ENCODE measurements around the gene PFKFB4. TPM values are rescaled to one million over a fixed set of nuclear protein-coding genes. Genes with fewer than 3 reads are reported as not detected.
"Not testable (repeated sequence)": the region's sequence is repeated elsewhere in the genome, so short reads cannot be mapped to it uniquely, and the experiment has no call there.

The PFKFB4 gene
- polyA plus RNA-seq, 1 experiment = 6.1 TPM

- Histone ChIP-seq H3K27ac (ENCODE audit: low read depth, low read length) (no peak overlapping the region), H3K9me3 (ENCODE audit: control insufficient read depth, insufficient read depth, low read length) (no peaks in the 10 kb centered on the region), H3K27me3 (ENCODE audit: control insufficient read depth, insufficient read depth, low read length) (no peaks in the 10 kb centered on the region), H3K4me3 (ENCODE audit: low read depth, low read length) (no peak overlapping the region)
- ChIA-PET POLR2A (no interaction called here), CTCF (interaction anchor here (0.6 to 2.1 kb wide), 4 partner anchors 10 to 133 kb away, joined by 3 to 9 read pairs (median 6); partner anchors contain the start of genes NCKIPSD and UCN2)
- DNase-seq (ENCODE audit: low read depth, low spot score) = no peak
- TF ChIP-seq CTCF (IDR thresholded peaks at IDR 0.05; ENCODE audit: low read depth, low read length) = no peak
Observed at GRCh38 chr3:48553361-48553760, 3.2 kb downstream of the PFKFB4 start.

GRCh38 chr3:48552111-48552951, 4.3 kb downstream of the PFKFB4 start:
- ChIA-PET POLR2A (interaction anchor here (0.9 kb wide), 1 partner anchor 9 kb away, joined by 4 read pairs; no protein-coding TSS in a partner anchor), CTCF (interaction anchor here (1.3 to 2.1 kb wide), 3 partner anchors 87 to 152 kb away, joined by 3 to 9 read pairs (median 3); a partner anchor contains a TSS)
- no peak for DNase-seq (ENCODE audit: low read depth, low spot score)
- no peak for TF ChIP-seq CTCF (IDR thresholded peaks at IDR 0.05; ENCODE audit: low read depth, low read length)
- Histone ChIP-seq H3K27me3 (ENCODE audit: control insufficient read depth, insufficient read depth, low read length) (no peaks in the 10 kb centered on the region), H3K27ac (ENCODE audit: low read depth, low read length) (no peak overlapping the region), H3K9me3 (ENCODE audit: control insufficient read depth, insufficient read depth, low read length) (no peaks in the 10 kb centered on the region), H3K4me3 (ENCODE audit: low read depth, low read length) (no peak overlapping the region)

GRCh38 chr3:48551651-48552050, 5.0 kb downstream of the PFKFB4 start:
- H3K27me3 ChIP-seq (ENCODE audit: control insufficient read depth, insufficient read depth, low read length); DNase-seq (ENCODE audit: low read depth, low spot score); H3K4me3 ChIP-seq (ENCODE audit: low read depth, low read length); H3K27ac ChIP-seq (ENCODE audit: low read depth, low read length); H3K9me3 ChIP-seq (ENCODE audit: control insufficient read depth, insufficient read depth, low read length): not testable (repeated sequence)
- ChIA-PET POLR2A (interaction anchor here (0.9 kb wide), 1 partner anchor 9 kb away, joined by 4 read pairs; no protein-coding TSS in a partner anchor), CTCF (interaction anchor here (0.6 to 2.1 kb wide), 3 partner anchors 74 to 151 kb away, joined by 3 to 9 read pairs (median 3); no protein-coding TSS in a partner anchor)

- H3K27me3 ChIP-seq (ENCODE audit: control insufficient read depth, insufficient read depth, low read length) = no peaks in the 10 kb centered on the region
- no peaks in the 10 kb centered on the region for H3K9me3 ChIP-seq (ENCODE audit: control insufficient read depth, insufficient read depth, low read length)
- CTCF ChIA-PET = interaction anchor here (0.5 to 2.9 kb wide), 23 partner anchors 9 to 354 kb away, joined by 3 to 20 read pairs (median 4); partner anchors contain the start of genes CCDC51 and TMA7
- no peak overlapping the region for H3K27ac ChIP-seq (ENCODE audit: low read depth, low read length)
- TF ChIP-seq CTCF (IDR thresholded peaks at IDR 0.05; ENCODE audit: low read depth, low read length) = peak; percentile 97
- no peak overlapping the region for H3K4me3 ChIP-seq (ENCODE audit: low read depth, low read length)
- POLR2A ChIA-PET = interaction anchor here (1.0 to 1.4 kb wide), 3 partner anchors 11 to 83 kb away, joined by 3 to 6 read pairs (median 3); a partner anchor contains a TSS
- no peak for DNase-seq (ENCODE audit: low read depth, low spot score)
Observed at GRCh38 chr3:48548729-48549705, 7.6 kb downstream of the PFKFB4 start.

- Histone ChIP-seq H3K27me3 (ENCODE audit: control insufficient read depth, insufficient read depth, low read length) (no peaks in the 10 kb centered on the region), H3K9me3 (ENCODE audit: control insufficient read depth, insufficient read depth, low read length) (no peaks in the 10 kb centered on the region), H3K4me3 (ENCODE audit: low read depth, low read length) (no peak overlapping the region), H3K27ac (ENCODE audit: low read depth, low read length) (no peak overlapping the region)
- DNase-seq (ENCODE audit: low read depth, low spot score) = no peak
- CTCF ChIA-PET = interaction anchor here (0.9 to 2.9 kb wide), 6 partner anchors 10 to 112 kb away, joined by 3 to 20 read pairs (median 10); partner anchors contain the start of genes CCDC51 and TMA7
- POLR2A ChIA-PET = no interaction called here
- no peak for TF ChIP-seq CTCF (IDR thresholded peaks at IDR 0.05; ENCODE audit: low read depth, low read length)
Observed at GRCh38 chr3:48548126-48548525, 8.5 kb downstream of the PFKFB4 start.
